K562 (cell line): ENCODE measurements around the gene REEP2. TPM values are rescaled to one million over a fixed set of nuclear protein-coding genes. Genes with fewer than 3 reads are reported as not detected.
A peak's percentile ranks its signal among the peaks of the same experiment; 100 is the strongest.

ENCODE experiments used
- AFF1 ChIP-seq, 2 experiments: fragments of 450-650 bp; IDR thresholded peaks; 2 replicates each; pipeline ENCODE4 v1.6.1; 2018; ENCODE audit warnings: mild to moderate bottlenecking in 2 of 2, low read depth in 1 of 2; ENCODE audit not compliant: partially characterized antibody in 2 of 2
- ESRRA ChIP-seq: fragments of 450-650 bp; IDR thresholded peaks from 2 replicates; pipeline ENCODE4 v1.6.1; 2014; ENCODE audit warnings: low read depth, mild to moderate bottlenecking, moderate library complexity, borderline replicate concordance
- KLF16 ChIP-seq: IDR thresholded peaks from 2 replicates; pipeline ENCODE4 v1.6.1; 2016; ENCODE audit warnings: antibody characterized with exemption
- MAFF ChIP-seq: IDR thresholded peaks from 2 replicates; pipeline ENCODE4 v1.6.1; 2012; ENCODE audit warnings: low read length, improper control_type of control experiment
- MAFK ChIP-seq: IDR thresholded peaks from 2 replicates; pipeline ENCODE4 v1.6.1; 2011; ENCODE audit warnings: low read length, improper control_type of control experiment
- NBN ChIP-seq: fragments of 450-650 bp; IDR thresholded peaks from 2 replicates; pipeline ENCODE4 v1.6.1; 2016; ENCODE audit warnings: low read depth, mild to moderate bottlenecking
- SMARCA4 ChIP-seq: fragments of 450-650 bp; IDR thresholded peaks from 2 replicates; pipeline ENCODE4 v1.6.1; 2016
- WHSC1 ChIP-seq: IDR thresholded peaks from one replicate; pipeline ENCODE4 v1.6.1; 2012; ENCODE audit warnings: low read length, control low read depth, inconsistent platforms
- ZHX1 ChIP-seq: fragments of 150-350 bp; conservative IDR thresholded peaks from 2 replicates; pipeline ENCODE4 v1.6.1; 2014; ENCODE audit warnings: low read length
- ZNF134 ChIP-seq: fragments of 250-450 bp; sonication (Bioruptor Pico); conservative IDR thresholded peaks from 2 replicates; pipeline ENCODE4 v1.4.0; 2020
- ZNF395 ChIP-seq: fragments of 200-800 bp; sonication (Bioruptor generic); IDR thresholded peaks from 2 replicates; pipeline ENCODE4 v1.6.1; 2017; ENCODE audit warnings: missing genetic modification characterization, missing compliant biosample characterization
- ZNF407 ChIP-seq: fragments of 450-650 bp; IDR thresholded peaks from 2 replicates; pipeline ENCODE4 v1.6.1; 2016; ENCODE audit warnings: low read depth
- polyA plus RNA-seq, 8 experiments: library from polyadenylated mRNA; depleted of rRNA in 4 of 8; stranded (reverse) in 5 of 8; unstranded in 3 of 8; fragments of >200 nt; fragmentation: Nextera tagmentation in 2 of 8; fragmentation: Illumina TruSeq in 1 of 8; extraction: Ambion mirVana in 2 of 8; extraction: Trizol in 1 of 8; gene quantifications; 2 replicates each; pipeline versions ENCODE4 v1.2.1 to v1.2.3, GENCODE V29; 2011 to 2014; ENCODE audit warnings: inconsistent platforms in 1 of 8, missing spikeins in 1 of 8
- total RNA-seq, 7 experiments: library from RNA; depleted of rRNA in 6 of 7; stranded (reverse); fragments of >200 nt in 6 of 7; fragmentation: Illumina TruSeq in 2 of 7; extraction: Trizol in 2 of 7; gene quantifications; 2 replicates each; pipeline versions ENCODE4 v1.2.1 to v1.2.3, GENCODE V29; 2011 to 2021; ENCODE audit warnings: low replicate concordance in 1 of 7

REEP2 gene
- total and polyA plus RNA-seq, 9 of the 15 experiments (the other 6 are each of a cell fraction or from before 2014, with no cell fraction given): 0.03 to 1.1 (median 0.12) TPM; not detected in 1

- TF ChIP-seq ZNF407 (no peak), ZNF395 (CRISPR knock-in tag) (0 out of 2 replicates have a peak, but pooled peaks have one; percentile 49), ESRRA (peak; percentile 64; the same call in 1 of the 2 replicates), SMARCA4 (peak; percentile 40; the same call in 1 of the 2 replicates), KLF16 (no peak), WHSC1 (no peak), AFF1 (IDR thresholded peaks at IDR 0.05; ENCODE audit: low read depth in 1 of 2, partially characterized antibody in 2 of 2) (no peak), ZHX1 (no peak), MAFF (peak; percentile 26; the same call in 1 of the 2 replicates), ZNF134 (CRISPR knock-in tag) (peak; percentile 37; the same call in 1 of the 2 replicates), MAFK (peak; percentile 28; the same call in 1 of the 2 replicates), NBN (peak; percentile 66; the same call in 1 of the 2 replicates)
These were observed 49.7 kb downstream of the REEP2 start (continued) for GRCh38 chr5:138488481-138488945.
